Measurements from ENCODE around the gene MTMR12.

GRCh38 chr5:32277798-32278197, 34.9 kb downstream of the MTMR12 start:
- TF ChIP-seq GATA2 (IDR thresholded peaks at IDR 0.05; ENCODE audit: insufficient read depth, insufficient read length, low read depth, low read length) (no peak), CTCF (IDR thresholded peaks at IDR 0.05; ENCODE audit: extremely low read depth in 1 of 2, insufficient read depth in 1 of 2, low read depth in 1 of 2, low read length in 2 of 2) (no peak)
